ENCODE measurements around the gene CUL4A.
"Not testable (repeated sequence)": the region's sequence is repeated elsewhere in the genome, so short reads cannot be mapped to it uniquely, and the experiment has no call there.

Gene CUL4A

GRCh38 chr13:113304121-113304520 is 94.7 kb downstream of the CUL4A start:
- H3K27me3 ChIP-seq (ENCODE audit: control insufficient read depth, insufficient read depth, low read length) = no peaks in the 10 kb centered on the region
- no peaks in the 10 kb centered on the region for H3K4me1 ChIP-seq (ENCODE audit: control insufficient read depth, insufficient read depth, low read length)
- H3K9me3 ChIP-seq (ENCODE audit: control insufficient read depth, insufficient read depth, low read length) = no peaks in the 10 kb centered on the region
- H3K9ac ChIP-seq (ENCODE audit: low read depth, low read length) = no peak overlapping the region
- H3K4me3 ChIP-seq (ENCODE audit: low read depth, low read length) = no peak overlapping the region
- no peaks in the 10 kb centered on the region for H3K36me3 ChIP-seq (ENCODE audit: control insufficient read depth, insufficient read depth, low read length)

- Histone ChIP-seq H3K4me3 (ENCODE audit: low read depth, low read length) (no peak overlapping the region), H3K27me3 (ENCODE audit: control insufficient read depth, insufficient read depth, low read length) (no peaks in the 10 kb centered on the region), H3K4me1 (ENCODE audit: control insufficient read depth, insufficient read depth, low read length) (no peaks in the 10 kb centered on the region), H3K9me3 (ENCODE audit: control insufficient read depth, insufficient read depth, low read length) (no peaks in the 10 kb centered on the region), H3K36me3 (ENCODE audit: control insufficient read depth, insufficient read depth, low read length) (peaks cover 3% of the 10 kb centered on the region), H3K9ac (ENCODE audit: low read depth, low read length) (no peak overlapping the region)
These were observed 95.8 kb downstream of the CUL4A start for GRCh38 chr13:113305208-113305607.

- H3K27me3 ChIP-seq (ENCODE audit: control insufficient read depth, insufficient read depth, low read length) = no peaks in the 10 kb centered on the region
- H3K9ac ChIP-seq (ENCODE audit: low read depth, low read length) = no peak overlapping the region
- no peaks in the 10 kb centered on the region for H3K4me1 ChIP-seq (ENCODE audit: control insufficient read depth, insufficient read depth, low read length)
- no peaks in the 10 kb centered on the region for H3K9me3 ChIP-seq (ENCODE audit: control insufficient read depth, insufficient read depth, low read length)
- peaks cover 10% of the 10 kb centered on the region for H3K36me3 ChIP-seq (ENCODE audit: control insufficient read depth, insufficient read depth, low read length)
- no peak overlapping the region for H3K4me3 ChIP-seq (ENCODE audit: low read depth, low read length)
These were observed 98.1 kb downstream of the CUL4A start for GRCh38 chr13:113307491-113307890.

- no peak overlapping the region for H3K4me3 ChIP-seq (ENCODE audit: low read depth, low read length)
- H3K9ac ChIP-seq (ENCODE audit: low read depth, low read length) = no peak overlapping the region
- no peaks in the 10 kb centered on the region for H3K9me3 ChIP-seq (ENCODE audit: control insufficient read depth, insufficient read depth, low read length)
- H3K36me3 ChIP-seq (ENCODE audit: control insufficient read depth, insufficient read depth, low read length) = peaks cover 10% of the 10 kb centered on the region
- no peaks in the 10 kb centered on the region for H3K27me3 ChIP-seq (ENCODE audit: control insufficient read depth, insufficient read depth, low read length)
- no peaks in the 10 kb centered on the region for H3K4me1 ChIP-seq (ENCODE audit: control insufficient read depth, insufficient read depth, low read length)
These were observed 100.1 kb downstream of the CUL4A start for GRCh38 chr13:113309473-113309872.

- H3K9me3 ChIP-seq (ENCODE audit: control insufficient read depth, insufficient read depth, low read length); H3K9ac ChIP-seq (ENCODE audit: low read depth, low read length): not testable (repeated sequence)
- peaks cover 24% of the 10 kb centered on the region for H3K36me3 ChIP-seq (ENCODE audit: control insufficient read depth, insufficient read depth, low read length)
These were observed 104.7 kb downstream of the CUL4A start for GRCh38 chr13:113314112-113314511.

GRCh38 chr13:113314895-113315470 is 105.6 kb downstream of the CUL4A start:
- H3K36me3 ChIP-seq (ENCODE audit: control insufficient read depth, insufficient read depth, low read length) = peaks cover 29% of the 10 kb centered on the region
- H3K4me1 ChIP-seq (ENCODE audit: control insufficient read depth, insufficient read depth, low read length); H3K9ac ChIP-seq (ENCODE audit: low read depth, low read length); H3K4me3 ChIP-seq (ENCODE audit: low read depth, low read length); H3K27me3 ChIP-seq (ENCODE audit: control insufficient read depth, insufficient read depth, low read length); H3K9me3 ChIP-seq (ENCODE audit: control insufficient read depth, insufficient read depth, low read length): not testable (repeated sequence)

More at GRCh38 chr13:113314112-113314511, 104.7 kb downstream of the CUL4A start:
- not testable (repeated sequence) for H3K27me3 ChIP-seq (ENCODE audit: control insufficient read depth, insufficient read depth, low read length); H3K4me1 ChIP-seq (ENCODE audit: control insufficient read depth, insufficient read depth, low read length); H3K4me3 ChIP-seq (ENCODE audit: low read depth, low read length)

GRCh38 chr13:113315992-113316391 is 106.6 kb downstream of the CUL4A start:
- Histone ChIP-seq H3K36me3 (ENCODE audit: control insufficient read depth, insufficient read depth, low read length) (peaks cover 30% of the 10 kb centered on the region), H3K9ac (ENCODE audit: low read depth, low read length) (no peak overlapping the region), H3K9me3 (ENCODE audit: control insufficient read depth, insufficient read depth, low read length) (no peaks in the 10 kb centered on the region), H3K27me3 (ENCODE audit: control insufficient read depth, insufficient read depth, low read length) (no peaks in the 10 kb centered on the region), H3K4me1 (ENCODE audit: control insufficient read depth, insufficient read depth, low read length) (no peaks in the 10 kb centered on the region), H3K4me3 (ENCODE audit: low read depth, low read length) (no peak overlapping the region)

All from iPS-15b (cell line).